ENCODE measurements around the gene PDE6A.
"Not testable (repeated sequence)": the region's sequence is repeated elsewhere in the genome, so short reads cannot be mapped to it uniquely, and the experiment has no call there.

PDE6A gene

GRCh38 chr5:149858481-149858880 lies 86.1 kb downstream of the PDE6A start:
- not testable (repeated sequence) for DNase-seq

- DNase-seq, result peak in 1 of 2 experiments; percentile 55
Observed at GRCh38 chr5:149857499-149857898, 87.1 kb downstream of the PDE6A start.

- DNase-seq, result peak; percentile 12 to 58
Observed at GRCh38 chr5:149855366-149855765, 89.2 kb downstream of the PDE6A start.

GRCh38 chr5:149854866-149855265 lies 89.7 kb downstream of the PDE6A start:
- DNase-seq, result no peak

- no peak for DNase-seq
Observed at GRCh38 chr5:149853701-149854100, 90.9 kb downstream of the PDE6A start.

GRCh38 chr5:149853331-149853648 lies 91.3 kb downstream of the PDE6A start:
- no peak for DNase-seq

- peak; percentile 12 to 19 for DNase-seq
Observed at GRCh38 chr5:149852641-149853330, 91.8 kb downstream of the PDE6A start.

GRCh38 chr5:149851211-149851610 lies 93.4 kb downstream of the PDE6A start:
- DNase-seq, result no peak

GRCh38 chr5:149849966-149850910 lies 94.4 kb downstream of the PDE6A start:
- DNase-seq, result no peak

- no peak for DNase-seq
Observed at GRCh38 chr5:149849280-149849965, 95.2 kb downstream of the PDE6A start.

GRCh38 chr5:149847611-149848010 lies 97.0 kb downstream of the PDE6A start:
- no peak for DNase-seq

GRCh38 chr5:149846021-149846420 lies 98.6 kb downstream of the PDE6A start:
- DNase-seq, result no peak

- no peak for DNase-seq
Observed at GRCh38 chr5:149845601-149846000, 99.0 kb downstream of the PDE6A start.

- DNase-seq, result no peak
Observed at GRCh38 chr5:149841851-149842793, 102.5 kb downstream of the PDE6A start.

- no peak for DNase-seq
Observed at GRCh38 chr5:149840226-149840825, 104.3 kb downstream of the PDE6A start.

- no peak for DNase-seq
Observed at GRCh38 chr5:149839761-149840160, 104.8 kb downstream of the PDE6A start.

- DNase-seq, result no peak
Observed at GRCh38 chr5:149838881-149839739, 105.5 kb downstream of the PDE6A start.

- peak in 1 of 2 experiments; percentile 38 for DNase-seq
Observed at GRCh38 chr5:149837680-149838269, 106.8 kb downstream of the PDE6A start.

GRCh38 chr5:149836451-149837139 lies 108.0 kb downstream of the PDE6A start:
- no peak for DNase-seq
